ENCODE results near the gene OTX1.
"Not testable (repeated sequence)": the region's sequence is repeated elsewhere in the genome, so short reads cannot be mapped to it uniquely, and the experiment has no call there.

The OTX1 gene

GRCh38 chr2:63050334-63051041, at the start of gene OTX1:
Gene OTX1, plus strand, starts transcription at chr2:63050830. Its CDS starts 2,161 bp downstream, at chr2:63052991.
- DNase-seq: peak; percentile 83

DNA sequence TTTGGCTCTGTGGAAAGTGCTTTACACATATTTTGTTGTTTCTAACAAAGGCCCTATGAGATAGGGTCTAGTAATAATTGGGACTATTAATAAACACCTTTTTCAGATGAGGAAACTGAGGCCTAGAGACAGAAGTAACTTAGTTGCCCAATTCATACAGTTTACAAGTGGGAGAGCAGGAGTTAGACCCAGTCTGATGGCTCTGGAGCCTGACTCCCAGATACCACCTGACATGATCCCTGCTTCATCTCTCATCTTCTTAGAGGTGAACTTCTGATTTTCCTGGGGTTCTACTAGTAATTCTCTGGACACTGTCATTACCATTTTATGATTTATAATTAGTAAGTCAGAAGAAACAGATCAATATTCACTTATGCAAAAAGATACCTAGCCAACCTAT, 49.1 kb upstream of the OTX1 start:
- DNase-seq: no peak

GRCh38 chr2:63003351-63003750, 47.3 kb upstream of the OTX1 start:
- no peak for DNase-seq

DNA sequence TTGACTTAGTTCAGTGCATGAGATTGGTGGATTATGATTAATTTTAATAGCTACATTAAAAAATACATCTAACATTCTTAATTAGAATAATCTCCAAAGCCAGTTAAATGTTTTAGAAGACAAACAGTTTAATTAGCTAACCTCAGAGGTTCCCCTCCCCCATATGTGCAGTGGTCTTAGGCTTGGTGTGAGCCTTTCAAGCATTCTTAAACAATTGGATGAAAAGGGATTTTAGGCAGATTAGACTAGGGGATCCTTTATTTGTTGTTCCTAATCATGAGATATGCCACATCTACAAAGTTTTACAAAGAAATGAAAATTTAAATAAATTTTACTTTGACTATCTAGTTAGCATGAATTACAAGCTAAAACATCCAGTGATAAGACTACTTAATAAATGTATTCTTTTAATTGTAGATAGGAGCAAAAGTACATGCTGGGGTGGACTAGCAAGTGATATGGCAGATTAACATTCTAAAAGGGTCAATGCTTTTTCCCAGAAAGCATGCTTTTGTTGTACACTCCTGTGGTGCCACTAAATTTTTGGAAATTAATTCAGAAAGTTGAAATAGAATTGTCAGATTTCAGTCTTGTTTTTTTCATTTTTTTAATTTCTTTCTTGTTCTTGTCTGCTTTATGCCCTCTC, 42.7 kb upstream of the OTX1 start:
- DNase-seq: no peak

- DNase-seq: no peak
These were observed 41.8 kb upstream of the OTX1 start for GRCh38 chr2:63008838-63009237.

GRCh38 chr2:63009490-63009889, 41.1 kb upstream of the OTX1 start:
- no peak for DNase-seq

- DNase-seq: no peak
These were observed 38.1 kb upstream of the OTX1 start for GRCh38 chr2:63012541-63012940.

- DNase-seq: no peak
These were observed 37.2 kb upstream of the OTX1 start for GRCh38 chr2:63013438-63013837.

GRCh38 chr2:63015389-63015788, 35.2 kb upstream of the OTX1 start:
- no peak for DNase-seq

DNA sequence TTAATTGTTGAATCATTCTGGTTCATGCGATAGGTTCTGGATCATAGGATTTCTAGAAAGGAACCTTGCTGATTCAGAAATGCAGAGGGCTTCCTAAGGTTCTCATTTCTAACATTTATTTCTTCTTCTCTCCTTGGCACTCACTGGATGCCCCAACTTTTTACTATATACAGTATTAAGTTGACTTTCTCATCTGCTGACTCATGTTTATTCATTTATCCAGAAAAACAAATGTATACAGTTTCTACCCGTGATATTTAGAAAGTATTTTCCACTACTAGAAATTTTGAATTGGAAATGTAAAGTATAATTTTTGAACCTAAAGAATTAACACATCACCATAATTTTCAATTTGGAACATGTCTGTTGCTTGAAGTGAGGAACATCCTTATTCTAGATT, 32.2 kb upstream of the OTX1 start:
- DNase-seq: no peak

- DNase-seq: not testable (repeated sequence)
These were observed 30.9 kb upstream of the OTX1 start for GRCh38 chr2:63019686-63020085.

GRCh38 chr2:63023444-63023843, 27.2 kb upstream of the OTX1 start:
- DNase-seq: no peak

DNA sequence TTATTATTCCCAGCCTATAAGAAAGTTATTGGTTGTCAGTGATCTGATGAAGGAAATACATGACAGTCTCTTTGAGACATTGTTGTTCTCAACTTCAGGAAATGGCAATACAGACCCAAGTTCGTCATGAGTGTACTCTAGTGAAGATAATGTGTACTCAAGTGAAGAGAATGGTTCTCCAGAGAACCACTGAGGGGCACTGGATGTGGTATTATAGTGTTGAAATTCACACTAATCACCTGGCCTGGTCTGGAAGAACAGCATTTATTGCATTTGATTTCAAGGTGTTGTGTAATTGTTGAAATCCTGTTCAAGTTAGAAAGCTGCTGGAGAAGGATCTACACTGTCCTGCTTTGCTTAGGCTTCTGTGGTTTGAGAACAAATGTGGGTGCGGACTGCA, 23.4 kb upstream of the OTX1 start:
- DNase-seq: no peak

DNA sequence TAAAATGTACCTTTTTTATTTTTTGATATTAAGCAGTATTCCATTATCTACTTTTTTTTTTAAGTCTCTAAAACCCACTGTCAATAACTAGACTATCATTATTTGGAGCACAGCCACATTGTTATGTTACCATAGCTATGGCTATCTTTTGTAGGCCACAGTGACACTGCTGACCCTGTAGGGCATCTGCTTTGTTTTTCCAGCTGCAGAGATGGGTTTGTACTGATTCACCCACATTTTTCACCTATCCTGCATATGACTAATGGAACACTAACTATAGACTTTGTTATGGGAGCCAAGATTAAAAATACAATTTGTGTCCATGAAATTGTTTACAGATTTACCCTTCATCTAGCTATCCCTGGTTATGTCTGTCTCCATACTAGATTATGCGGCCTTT, 21.6 kb upstream of the OTX1 start:
- no peak for DNase-seq

GRCh38 chr2:63034526-63034925, 16.1 kb upstream of the OTX1 start:
- DNase-seq: no peak

- DNase-seq: no peak
These were observed 15.5 kb upstream of the OTX1 start for GRCh38 chr2:63035169-63035568.

DNA sequence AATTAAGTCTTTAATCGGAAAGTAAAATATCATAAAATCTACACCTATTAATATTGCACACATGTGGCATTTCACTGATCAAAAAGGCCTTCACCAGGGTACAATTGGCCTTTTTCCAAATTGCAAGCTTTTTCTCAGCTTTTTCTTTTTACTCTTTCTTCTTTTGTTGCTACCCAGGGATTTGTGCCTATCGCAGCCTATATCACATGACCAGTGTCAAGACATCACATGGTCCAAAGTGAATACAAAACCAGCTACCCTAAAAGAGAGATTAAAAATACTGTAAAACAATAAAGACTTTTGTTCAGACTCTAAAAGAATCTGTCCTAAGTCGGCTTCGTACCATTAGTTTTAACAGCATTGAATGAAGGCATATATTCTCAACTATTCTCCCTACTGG, 15.0 kb upstream of the OTX1 start:
- no peak for DNase-seq

GRCh38 chr2:63038034-63038433, 12.6 kb upstream of the OTX1 start:
- DNase-seq: no peak

GRCh38 chr2:63040586-63040985, 10.0 kb upstream of the OTX1 start:
- DNase-seq: no peak

DNA sequence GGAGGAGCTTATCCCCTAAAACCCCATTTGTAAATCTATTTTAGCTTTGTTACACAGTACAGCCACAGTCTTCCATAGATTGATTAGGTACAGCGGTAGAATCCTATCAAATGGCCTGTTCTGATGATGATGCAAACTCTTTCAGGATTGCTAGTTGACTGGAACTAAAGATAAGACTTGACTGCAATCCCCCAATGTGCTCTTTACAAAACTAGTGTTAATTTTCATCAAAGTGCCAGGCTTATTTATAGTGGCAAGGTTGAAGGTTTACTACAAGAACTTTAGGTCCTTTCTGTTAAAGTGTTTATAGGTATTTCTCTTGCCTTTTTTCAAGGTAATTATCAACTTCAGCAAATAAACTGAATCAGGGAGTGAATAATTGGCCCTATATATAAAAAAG, 9.0 kb upstream of the OTX1 start:
- no peak for DNase-seq

DNA sequence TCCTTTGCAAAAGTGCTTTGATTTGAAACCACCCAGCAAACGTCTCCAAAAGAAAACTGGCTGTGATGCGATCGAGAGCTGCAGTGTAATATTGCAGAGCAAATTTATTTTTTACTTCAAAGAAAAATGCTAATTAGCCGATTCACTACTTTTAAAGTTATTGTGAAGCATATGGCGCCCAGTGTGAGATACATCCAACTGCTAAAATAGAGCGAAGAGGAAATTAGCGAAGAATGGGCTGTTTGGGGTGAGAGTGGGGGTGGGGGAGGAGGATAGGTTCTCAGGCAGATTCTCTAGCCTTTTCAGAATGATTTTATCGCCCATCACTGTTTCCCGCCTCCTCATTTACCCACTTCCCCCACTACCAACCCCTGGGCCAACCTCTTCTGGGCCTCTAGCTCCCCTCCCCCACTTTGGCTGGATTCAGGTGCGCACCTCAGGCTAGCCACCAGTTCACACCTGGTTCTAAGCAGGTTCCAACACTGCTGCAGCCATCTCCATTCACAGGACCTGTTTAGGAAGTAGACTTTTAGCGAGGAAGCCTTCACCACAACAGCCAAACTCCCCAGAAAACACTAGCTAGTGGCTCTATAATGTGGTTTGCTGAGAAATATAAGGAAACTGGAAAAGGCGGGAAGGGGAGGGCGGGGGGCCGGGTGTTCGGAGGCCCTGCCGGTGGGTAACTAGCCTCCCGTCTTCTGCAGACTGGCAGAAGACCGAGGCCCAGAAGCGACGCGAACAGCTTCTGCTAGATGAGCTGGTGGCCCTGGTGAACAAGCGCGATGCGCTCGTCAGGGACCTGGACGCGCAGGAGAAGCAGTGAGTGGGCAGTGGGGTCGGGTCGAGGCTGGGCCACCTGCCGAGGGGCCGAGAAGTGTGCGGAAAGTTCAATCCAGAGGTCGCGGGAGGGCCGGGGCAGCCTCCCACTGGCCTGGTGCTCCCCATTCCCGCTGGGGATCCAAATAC, 6.0 kb upstream of the OTX1 start:
- DNase-seq: no peak

GRCh38 chr2:63046552-63046951, 4.1 kb upstream of the OTX1 start:
- no peak for DNase-seq

DNA sequence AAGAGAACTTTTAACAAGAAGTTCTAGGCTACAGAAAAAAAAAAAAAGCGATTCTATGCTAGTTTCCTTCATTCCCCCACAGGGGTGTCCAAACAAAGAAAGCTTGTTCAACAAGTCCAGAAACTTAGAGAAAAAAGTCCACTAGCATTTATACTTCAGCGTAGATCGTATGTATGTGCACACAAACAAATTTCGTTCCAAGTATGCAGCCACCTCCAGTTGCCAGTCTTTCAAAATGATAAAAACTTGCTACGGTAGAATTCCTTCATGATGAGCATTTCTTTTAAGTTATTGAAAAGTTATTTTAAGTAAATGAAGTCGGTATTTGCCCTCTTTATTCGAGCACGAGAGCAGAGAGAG, 3.7 kb upstream of the OTX1 start:
- no peak for DNase-seq
